ENCODE results near the gene NADSYN1. TPM values are rescaled to one million over a fixed set of nuclear protein-coding genes. Genes with fewer than 3 reads are reported as not detected.

NADSYN1 gene
- total and polyA plus RNA-seq, 2 donors (not counting 1 experiment from before 2014, with no cell fraction given): 22.0 to 81.7 TPM

- DNase-seq (ENCODE audit: low read depth in 2 of 2): no peak
- no peak overlapping the region for H3K27ac ChIP-seq (ENCODE audit: insufficient read depth, low read length)
- no peak for TF ChIP-seq EZH2 (IDR thresholded peaks at IDR 0.05; ENCODE audit: low read length, missing control alignments)
- TF ChIP-seq, protein P1, sequence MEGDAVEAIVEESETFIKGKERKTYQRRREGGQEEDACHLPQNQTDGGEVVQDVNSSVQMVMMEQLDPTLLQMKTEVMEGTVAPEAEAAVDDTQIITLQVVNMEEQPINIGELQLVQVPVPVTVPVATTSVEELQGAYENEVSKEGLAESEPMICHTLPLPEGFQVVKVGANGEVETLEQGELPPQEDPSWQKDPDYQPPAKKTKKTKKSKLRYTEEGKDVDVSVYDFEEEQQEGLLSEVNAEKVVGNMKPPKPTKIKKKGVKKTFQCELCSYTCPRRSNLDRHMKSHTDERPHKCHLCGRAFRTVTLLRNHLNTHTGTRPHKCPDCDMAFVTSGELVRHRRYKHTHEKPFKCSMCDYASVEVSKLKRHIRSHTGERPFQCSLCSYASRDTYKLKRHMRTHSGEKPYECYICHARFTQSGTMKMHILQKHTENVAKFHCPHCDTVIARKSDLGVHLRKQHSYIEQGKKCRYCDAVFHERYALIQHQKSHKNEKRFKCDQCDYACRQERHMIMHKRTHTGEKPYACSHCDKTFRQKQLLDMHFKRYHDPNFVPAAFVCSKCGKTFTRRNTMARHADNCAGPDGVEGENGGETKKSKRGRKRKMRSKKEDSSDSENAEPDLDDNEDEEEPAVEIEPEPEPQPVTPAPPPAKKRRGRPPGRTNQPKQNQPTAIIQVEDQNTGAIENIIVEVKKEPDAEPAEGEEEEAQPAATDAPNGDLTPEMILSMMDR (conservative IDR thresholded peaks at IDR 0.05 in 1 of 2, IDR thresholded peaks at IDR 0.05 in 1 of 2; ENCODE audit: low read depth in 1 of 2, low read length in 2 of 2): no peak
Observed at GRCh38 chr11:71544525-71545214, 91.7 kb downstream of the NADSYN1 start.

DNA sequence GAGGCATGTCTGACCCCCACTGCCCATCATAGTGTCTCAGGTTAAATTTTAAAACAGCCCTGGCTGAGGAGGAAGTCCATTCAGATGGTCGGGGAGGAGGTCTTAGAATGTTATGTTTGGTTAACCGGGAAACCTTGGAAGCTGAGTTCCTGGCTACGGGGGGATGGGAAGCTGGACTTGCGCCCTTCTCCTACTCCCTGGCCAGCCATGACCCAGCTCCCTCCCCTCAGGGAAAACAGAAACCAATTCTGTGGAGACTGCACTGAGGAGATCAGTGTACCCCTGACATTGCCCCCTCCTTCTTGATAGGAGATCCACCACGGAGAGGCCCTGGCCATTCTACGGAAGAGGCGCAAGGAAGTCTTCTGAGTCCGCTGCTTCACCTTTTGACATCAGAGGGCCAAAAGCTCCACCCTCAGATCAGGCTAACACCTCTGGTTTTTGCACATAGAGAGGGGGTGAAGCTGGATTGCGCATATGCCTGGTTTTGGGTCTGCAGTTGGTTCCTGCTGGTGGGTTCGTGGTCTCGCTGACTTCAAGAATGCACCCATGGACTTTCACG, 92.5 kb downstream of the NADSYN1 start:
- Histone ChIP-seq H3K9ac (ENCODE audit: insufficient read depth, low read length) (no peak overlapping the region), H3K4me1 (ENCODE audit: control insufficient read depth, extremely low read depth, insufficient read depth, low read length) (no peaks in the 10 kb centered on the region), H3K4me2 (ENCODE audit: extremely low read depth, insufficient read depth, low read length) (no peak overlapping the region), H3K27me3 (ENCODE audit: control insufficient read depth, insufficient read depth, low read length) (peaks cover 3% of the 10 kb centered on the region), H3K9me3 (ENCODE audit: control insufficient read depth, insufficient read depth, low read depth, low read length) (no peaks in the 10 kb centered on the region), H4K20me1 (ENCODE audit: control insufficient read depth, extremely low read depth, insufficient read depth, low read length) (no peaks in the 10 kb centered on the region), H2AFZ (ENCODE audit: low read length) (no peak overlapping the region), H3K27ac (ENCODE audit: insufficient read depth, low read length) (no peak overlapping the region), H3K4me3 (replicated peaks in 1 of 4; ENCODE audit: control extremely low read depth in 1 of 4, insufficient read depth in 1 of 4, low read depth in 3 of 4, low read length in 4 of 4) (no peak overlapping the region), H3K79me2 (ENCODE audit: control insufficient read depth, insufficient read depth, low read length) (no peaks in the 10 kb centered on the region), H3K36me3 (ENCODE audit: control insufficient read depth, insufficient read depth, low read length) (no peaks in the 10 kb centered on the region)
- DNase-seq (ENCODE audit: low read depth in 2 of 2): no peak
- TF ChIP-seq, protein P1 (conservative IDR thresholded peaks at IDR 0.05 in 1 of 2, IDR thresholded peaks at IDR 0.05 in 1 of 2; ENCODE audit: low read depth in 1 of 2, low read length in 2 of 2): no peak

More at GRCh38 chr11:71544525-71545214, 91.7 kb downstream of the NADSYN1 start:
- peaks cover 3% of the 10 kb centered on the region for H3K27me3 ChIP-seq (ENCODE audit: control insufficient read depth, insufficient read depth, low read length)
- H4K20me1 ChIP-seq (ENCODE audit: control insufficient read depth, extremely low read depth, insufficient read depth, low read length): no peaks in the 10 kb centered on the region
- no peaks in the 10 kb centered on the region for H3K4me1 ChIP-seq (ENCODE audit: control insufficient read depth, extremely low read depth, insufficient read depth, low read length)
- H2AFZ ChIP-seq (ENCODE audit: low read length): no peak overlapping the region
- H3K9me3 ChIP-seq (ENCODE audit: control insufficient read depth, insufficient read depth, low read depth, low read length): no peaks in the 10 kb centered on the region
- no peaks in the 10 kb centered on the region for H3K79me2 ChIP-seq (ENCODE audit: control insufficient read depth, insufficient read depth, low read length)
- no peak overlapping the region for H3K9ac ChIP-seq (ENCODE audit: insufficient read depth, low read length)
- no peak overlapping the region for H3K4me3 ChIP-seq (replicated peaks in 1 of 4; ENCODE audit: control extremely low read depth in 1 of 4, insufficient read depth in 1 of 4, low read depth in 3 of 4, low read length in 4 of 4)
- H3K4me2 ChIP-seq (ENCODE audit: extremely low read depth, insufficient read depth, low read length): no peak overlapping the region
- no peaks in the 10 kb centered on the region for H3K36me3 ChIP-seq (ENCODE audit: control insufficient read depth, insufficient read depth, low read length)

GRCh38 chr11:71548120-71548519, 95.1 kb downstream of the NADSYN1 start, which contains the start of gene KRTAP5-9:
Gene KRTAP5-9 (plus strand): TSS chr11:71548420. CDS start chr11:71548658, 238 bp downstream.
- Histone ChIP-seq H3K79me2 (ENCODE audit: control insufficient read depth, insufficient read depth, low read length) (no peaks in the 10 kb centered on the region), H3K4me1 (ENCODE audit: control insufficient read depth, extremely low read depth, insufficient read depth, low read length) (no peaks in the 10 kb centered on the region), H3K4me2 (ENCODE audit: extremely low read depth, insufficient read depth, low read length) (no peak within 1 kb of the TSS), H3K9ac (ENCODE audit: insufficient read depth, low read length) (no peak within 1 kb of the TSS), H2AFZ (ENCODE audit: low read length) (no peak within 1 kb of the TSS), H3K27ac (ENCODE audit: insufficient read depth, low read length) (no peak within 1 kb of the TSS), H3K27me3 (ENCODE audit: control insufficient read depth, insufficient read depth, low read length) (no peaks in the 10 kb centered on the region), H3K36me3 (ENCODE audit: control insufficient read depth, insufficient read depth, low read length) (no peaks in the 10 kb centered on the region), H3K4me3 (replicated peaks in 1 of 4; ENCODE audit: control extremely low read depth in 1 of 4, insufficient read depth in 1 of 4, low read depth in 3 of 4, low read length in 4 of 4) (no peak within 1 kb of the TSS), H3K9me3 (ENCODE audit: control insufficient read depth, insufficient read depth, low read depth, low read length) (no peaks in the 10 kb centered on the region), H4K20me1 (ENCODE audit: control insufficient read depth, extremely low read depth, insufficient read depth, low read length) (no peaks in the 10 kb centered on the region)
- TF ChIP-seq EZH2 (IDR thresholded peaks at IDR 0.05; ENCODE audit: low read length, missing control alignments): no peak
- TF ChIP-seq, protein P1 (conservative IDR thresholded peaks at IDR 0.05 in 1 of 2, IDR thresholded peaks at IDR 0.05 in 1 of 2; ENCODE audit: low read depth in 1 of 2, low read length in 2 of 2): no peak
- no peak for DNase-seq (ENCODE audit: low read depth in 2 of 2)

Measured in fibroblast of lung (primary cell).